SK-N-SH (cell line): ENCODE measurements around the gene PCNX3. TPM values are rescaled to one million over a fixed set of nuclear protein-coding genes. Genes with fewer than 3 reads are reported as not detected.

ENCODE experiments used
- CTCF ChIA-PET: fragments of 300-600, 350-600 bp; formaldehyde crosslinking; extraction: SDS; loops from one replicate; lab custom pipeline; 2021; lab: Yijun Ruan, JAX
- POLR2A ChIA-PET: fragments of 350-600 bp; sonication (Branson Sonifier 250); formaldehyde crosslinking; extraction: SDS; loops from one replicate; lab custom pipeline; 2020; ENCODE audit warnings: antibody characterized with exemption, inconsistent platforms; lab: Yijun Ruan, JAX
- DNase-seq: peaks from one replicate; pipeline ENCODE4 v3.0.0; 2012
- H2AFZ ChIP-seq: fragments of 200-600 bp; sonication (generic); 2 replicates; pipeline ENCODE4 v1.8.1; 2016; ENCODE audit warnings: antibody characterized with exemption, mild to moderate bottlenecking, low read depth
- H3F3A ChIP-seq: fragments of 200-600 bp; sonication (generic); replicated peaks from 2 replicates; pipeline ENCODE3; 2016; ENCODE audit warnings: antibody characterized with exemption, mild to moderate bottlenecking; ENCODE audit not compliant: insufficient read depth
- H3K27ac ChIP-seq, 2 experiments: fragments of 200-500 bp in 1 of 2; fragments of 200-600 bp in 1 of 2; sonication (Bioruptor generic) in 1 of 2; sonication (generic), shearing (Covaris generic) in 1 of 2; 2 replicates each; pipeline versions ENCODE4 v1.5.1 to v1.6.1; 2014 to 2016; ENCODE audit warnings: low read depth in 2 of 2, inconsistent platforms in 1 of 2, low read length in 1 of 2, mild to moderate bottlenecking in 1 of 2, mixed read lengths in 1 of 2
- H3K27me3 ChIP-seq: fragments of 200-600 bp; sonication (generic), shearing (Covaris generic); 2 replicates; pipeline ENCODE4 v1.6.1; 2016; ENCODE audit warnings: mixed run types; ENCODE audit not compliant: insufficient read depth
- H3K36me3 ChIP-seq, 2 experiments: fragments of 200-500 bp in 1 of 2; fragments of 200-600 bp in 1 of 2; sonication (Bioruptor generic) in 1 of 2; sonication (generic) in 1 of 2; replicated peaks in 1 of 2; 2 replicates each; pipeline versions ENCODE3 to v1.5.1; 2014 to 2016; ENCODE audit warnings: low read length in 1 of 2, mild to moderate bottlenecking in 1 of 2; ENCODE audit not compliant: insufficient read depth in 2 of 2, control insufficient read depth in 1 of 2
- H3K4me1 ChIP-seq, 2 experiments: fragments of 200-500 bp in 1 of 2; fragments of 200-600 bp in 1 of 2; sonication (Bioruptor generic) in 1 of 2; sonication (generic), shearing (Covaris generic) in 1 of 2; 2 replicates each; pipeline versions ENCODE4 v1.5.1 to v1.6.1; 2014 to 2016; ENCODE audit warnings: low read depth in 1 of 2, low read length in 1 of 2, mixed run types in 1 of 2; ENCODE audit not compliant: insufficient read depth in 2 of 2, control insufficient read depth in 1 of 2
- H3K4me2 ChIP-seq: fragments of 200-600 bp; sonication (generic), shearing (Covaris generic); 2 replicates; pipeline ENCODE4 v1.6.1; 2017; ENCODE audit warnings: mixed run types
- H3K4me3 ChIP-seq, 2 experiments: fragments of 200-500 bp in 1 of 2; fragments of 200-600 bp in 1 of 2; sonication (Bioruptor generic) in 1 of 2; sonication (generic), shearing (Covaris generic) in 1 of 2; 2 replicates each; pipeline versions ENCODE4 v1.5.1 to v1.8.1; 2014 to 2016; ENCODE audit warnings: low read depth in 2 of 2, inconsistent platforms in 1 of 2, low read length in 1 of 2, mild to moderate bottlenecking in 1 of 2, mixed read lengths in 1 of 2, moderate library complexity in 1 of 2
- H3K79me2 ChIP-seq: fragments of 200-600 bp; sonication (generic); 2 replicates; pipeline ENCODE4 v1.8.1; 2017; ENCODE audit warnings: mild to moderate bottlenecking; ENCODE audit not compliant: insufficient read depth
- H3K9ac ChIP-seq: fragments of 200-600 bp; sonication (generic); 2 replicates; pipeline ENCODE4 v1.6.1; 2017; ENCODE audit warnings: mixed run types
- H3K9me2 ChIP-seq: fragments of 200-600 bp; sonication (generic); 2 replicates; pipeline ENCODE4 v1.6.1; 2017; ENCODE audit warnings: mixed run types
- H3K9me3 ChIP-seq: fragments of 200-600 bp; sonication (generic); 2 replicates; pipeline ENCODE4 v1.6.1; 2017; ENCODE audit warnings: mixed run types, mild to moderate bottlenecking, moderate library complexity
- H4K20me1 ChIP-seq: fragments of 200-600 bp; sonication (generic); 2 replicates; pipeline ENCODE4 v1.6.1; 2017; ENCODE audit warnings: mild to moderate bottlenecking, mixed run types; ENCODE audit not compliant: insufficient read depth
- FOXM1 ChIP-seq: IDR thresholded peaks from 2 replicates; pipeline ENCODE4 v1.4.0; 2012; ENCODE audit warnings: low read depth, mild to moderate bottlenecking
- NFIC ChIP-seq: IDR thresholded peaks from 2 replicates; pipeline ENCODE4 v1.4.0; 2012; ENCODE audit warnings: borderline replicate concordance
- TCF12 ChIP-seq: IDR thresholded peaks from 2 replicates; pipeline ENCODE4 v1.4.0; 2012
- WGBS: methylation state at CpG from one replicate; pipeline ENCODE4 v1.1.6; 2017; ENCODE audit warnings: low lambda C conversion rate; 5-methylcytosine and 5-hydroxymethylcytosine counted together
- polyA plus RNA-seq, 3 experiments: library from polyadenylated mRNA; depleted of rRNA; stranded (reverse); fragments of >200 nt; gene quantifications; 2 replicates each; pipeline ENCODE4 v1.2.3, GENCODE V29; 2012
- TF ChIP-seq, protein P1 (sequence below): fragments of 150-350 bp; IDR thresholded peaks from 2 replicates; pipeline ENCODE4 v1.6.1; 2016; ENCODE audit warnings: mild to moderate bottlenecking, low read depth, low read length
- TF ChIP-seq, protein P2 (sequence below): IDR thresholded peaks from 2 replicates; pipeline ENCODE4 v1.6.1; 2012; ENCODE audit warnings: mild to moderate bottlenecking, low read depth, low read length, moderate library complexity

The PCNX3 gene
- polyA plus RNA-seq, 1 of the 3 experiments (the other 2 are of a cell fraction) = 33.7 TPM

DNA sequence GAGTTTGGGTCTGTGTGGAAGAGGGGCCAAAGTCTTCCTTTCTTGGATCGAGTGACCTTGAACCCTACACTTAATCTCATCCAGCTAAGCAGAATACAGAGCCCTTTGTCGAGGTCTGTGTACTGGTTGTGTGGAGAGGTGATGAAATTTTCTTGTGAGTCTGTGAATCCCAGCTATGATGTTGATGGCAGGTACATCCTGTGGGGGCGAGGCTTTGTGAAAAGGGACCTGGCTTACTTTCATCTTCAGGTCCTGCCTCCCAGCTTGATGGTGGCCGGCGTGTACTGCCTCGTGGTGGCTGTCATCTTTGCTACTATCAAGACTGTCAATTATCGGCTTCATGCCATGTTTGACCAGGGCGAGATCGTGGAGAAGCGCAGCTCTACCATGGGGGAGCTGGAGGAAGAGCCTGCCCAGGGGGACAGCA lies 1.0 kb downstream of the PCNX3 start (continued):
- TF ChIP-seq, protein P1, sequence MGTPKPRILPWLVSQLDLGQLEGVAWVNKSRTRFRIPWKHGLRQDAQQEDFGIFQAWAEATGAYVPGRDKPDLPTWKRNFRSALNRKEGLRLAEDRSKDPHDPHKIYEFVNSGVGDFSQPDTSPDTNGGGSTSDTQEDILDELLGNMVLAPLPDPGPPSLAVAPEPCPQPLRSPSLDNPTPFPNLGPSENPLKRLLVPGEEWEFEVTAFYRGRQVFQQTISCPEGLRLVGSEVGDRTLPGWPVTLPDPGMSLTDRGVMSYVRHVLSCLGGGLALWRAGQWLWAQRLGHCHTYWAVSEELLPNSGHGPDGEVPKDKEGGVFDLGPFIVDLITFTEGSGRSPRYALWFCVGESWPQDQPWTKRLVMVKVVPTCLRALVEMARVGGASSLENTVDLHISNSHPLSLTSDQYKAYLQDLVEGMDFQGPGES = no peak
- no peak for TF ChIP-seq TCF12
- TF ChIP-seq, protein P2, sequence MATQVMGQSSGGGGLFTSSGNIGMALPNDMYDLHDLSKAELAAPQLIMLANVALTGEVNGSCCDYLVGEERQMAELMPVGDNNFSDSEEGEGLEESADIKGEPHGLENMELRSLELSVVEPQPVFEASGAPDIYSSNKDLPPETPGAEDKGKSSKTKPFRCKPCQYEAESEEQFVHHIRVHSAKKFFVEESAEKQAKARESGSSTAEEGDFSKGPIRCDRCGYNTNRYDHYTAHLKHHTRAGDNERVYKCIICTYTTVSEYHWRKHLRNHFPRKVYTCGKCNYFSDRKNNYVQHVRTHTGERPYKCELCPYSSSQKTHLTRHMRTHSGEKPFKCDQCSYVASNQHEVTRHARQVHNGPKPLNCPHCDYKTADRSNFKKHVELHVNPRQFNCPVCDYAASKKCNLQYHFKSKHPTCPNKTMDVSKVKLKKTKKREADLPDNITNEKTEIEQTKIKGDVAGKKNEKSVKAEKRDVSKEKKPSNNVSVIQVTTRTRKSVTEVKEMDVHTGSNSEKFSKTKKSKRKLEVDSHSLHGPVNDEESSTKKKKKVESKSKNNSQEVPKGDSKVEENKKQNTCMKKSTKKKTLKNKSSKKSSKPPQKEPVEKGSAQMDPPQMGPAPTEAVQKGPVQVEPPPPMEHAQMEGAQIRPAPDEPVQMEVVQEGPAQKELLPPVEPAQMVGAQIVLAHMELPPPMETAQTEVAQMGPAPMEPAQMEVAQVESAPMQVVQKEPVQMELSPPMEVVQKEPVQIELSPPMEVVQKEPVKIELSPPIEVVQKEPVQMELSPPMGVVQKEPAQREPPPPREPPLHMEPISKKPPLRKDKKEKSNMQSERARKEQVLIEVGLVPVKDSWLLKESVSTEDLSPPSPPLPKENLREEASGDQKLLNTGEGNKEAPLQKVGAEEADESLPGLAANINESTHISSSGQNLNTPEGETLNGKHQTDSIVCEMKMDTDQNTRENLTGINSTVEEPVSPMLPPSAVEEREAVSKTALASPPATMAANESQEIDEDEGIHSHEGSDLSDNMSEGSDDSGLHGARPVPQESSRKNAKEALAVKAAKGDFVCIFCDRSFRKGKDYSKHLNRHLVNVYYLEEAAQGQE = no peak

DNA sequence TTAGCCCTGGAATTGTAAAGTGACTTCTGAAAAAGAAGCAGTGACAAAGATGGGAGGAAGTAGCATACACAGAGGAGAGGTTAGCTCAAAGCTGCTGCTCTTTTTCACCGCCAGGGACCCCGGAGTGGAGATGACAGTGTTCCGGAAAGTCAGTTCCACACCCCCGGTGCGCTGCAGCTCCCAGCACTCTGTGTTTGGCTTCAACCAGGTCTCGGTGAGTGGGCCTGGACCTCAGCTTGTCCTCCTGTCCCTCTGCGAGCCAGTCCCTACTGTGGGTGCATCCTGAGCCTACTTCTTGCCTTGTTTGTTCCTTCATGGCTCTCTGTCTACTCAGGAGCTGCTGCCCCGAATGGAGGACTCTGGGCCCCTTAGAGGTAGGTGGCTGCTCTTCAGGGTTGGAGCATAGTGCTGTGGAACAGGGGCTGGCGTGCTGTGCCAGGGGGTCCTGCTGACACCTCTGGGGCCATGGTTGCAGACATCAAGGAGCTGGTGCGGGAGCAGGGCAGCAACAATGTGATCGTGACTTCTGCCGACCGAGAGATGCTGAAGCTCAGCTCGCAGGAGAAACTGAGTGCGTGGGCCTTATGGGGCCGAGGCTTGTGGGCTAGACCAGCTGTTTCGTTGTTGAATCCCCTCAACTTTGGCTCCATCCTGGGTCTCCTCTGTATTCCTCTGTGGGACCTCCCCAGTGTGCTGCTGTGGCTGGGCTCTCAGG lies 1.7 kb downstream of the PCNX3 start:
- Histone ChIP-seq H3K9me2 (no peaks in the 10 kb centered on the region), H3K79me2 (peaks cover 81% of the 10 kb centered on the region), H3K27ac (no peak overlapping the region), H3F3A (peaks cover 4% of the 10 kb centered on the region), H2AFZ (no peak overlapping the region), H3K4me1 (peaks cover 8 to 25% of the 10 kb centered on the region in 2 experiments; a peak in 3 of 4 replicates), H3K9ac (peak overlapping the region; percentile 86; the same call in 1 of the 2 replicates), H3K4me3 (peak overlapping the region; percentile 68 to 95; a peak in 3 of 4 replicates), H3K9me3 (no peaks in the 10 kb centered on the region), H3K4me2 (peak overlapping the region; percentile 85), H3K36me3 (peaks cover 11 to 57% of the 10 kb centered on the region in 2 experiments), H4K20me1 (peaks cover 23% of the 10 kb centered on the region), H3K27me3 (no peaks in the 10 kb centered on the region)
- 87% methylated on average over 8 of the region's 17 CpGs for WGBS
- no peak for TF ChIP-seq TCF12
- POLR2A ChIA-PET = interaction anchor here (0.8 to 1.1 kb wide), 2 partner anchors 35 to 36 kb away, joined by 3 read pairs; no protein-coding TSS in a partner anchor
- CTCF ChIA-PET = interaction anchor here (1.0 to 4.9 kb wide), 3 partner anchors 9 to 24 kb away, joined by 3 to 18 read pairs (median 18); partner anchors contain the start of gene SIPA1
- no peak for DNase-seq

DNA sequence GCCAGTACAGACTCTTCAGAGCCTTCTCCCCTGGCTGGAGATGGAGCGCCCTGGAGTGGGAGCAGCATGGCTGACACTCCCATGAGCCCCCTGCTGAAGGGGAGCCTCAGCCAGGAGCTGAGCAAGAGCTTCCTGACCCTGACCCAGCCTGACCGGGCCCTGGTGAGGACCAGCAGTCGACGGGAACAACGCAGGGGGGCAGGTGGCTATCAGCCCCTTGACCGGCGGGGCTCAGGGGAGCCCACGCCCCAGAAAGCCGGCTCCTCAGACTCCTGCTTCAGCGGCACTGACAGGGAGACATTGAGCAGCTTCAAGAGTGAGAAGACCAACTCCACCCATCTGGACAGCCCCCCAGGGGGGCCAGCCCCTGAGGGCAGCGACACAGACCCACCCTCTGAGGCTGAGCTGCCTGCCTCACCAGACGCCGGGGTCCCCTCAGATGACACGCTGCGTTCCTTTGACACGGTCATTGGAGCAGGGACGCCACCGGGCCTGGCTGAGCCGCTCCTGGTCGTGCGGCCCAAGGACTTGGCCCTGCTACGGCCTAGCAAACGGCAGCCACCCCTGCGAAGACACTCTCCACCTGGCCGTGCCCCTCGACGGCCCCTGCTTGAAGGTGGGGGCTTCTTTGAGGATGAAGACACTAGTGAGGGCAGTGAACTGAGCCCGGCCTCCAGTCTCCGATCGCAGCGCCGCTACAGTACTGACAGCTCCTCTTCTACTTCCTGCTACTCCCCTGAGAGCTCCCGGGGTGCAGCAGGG lies 2.6 kb downstream of the PCNX3 start:
- no peak overlapping the region for H3K4me2 ChIP-seq
- no peak overlapping the region for H3K27ac ChIP-seq
- ChIA-PET POLR2A (interaction anchor here (1.1 kb wide), 1 partner anchor 23 kb away, joined by 3 read pairs; no protein-coding TSS in a partner anchor), CTCF (interaction anchor here (0.9 to 4.9 kb wide), 4 partner anchors 8 to 45 kb away, joined by 3 to 18 read pairs (median 10); partner anchors contain the start of gene SIPA1)
- TF ChIP-seq NFIC (no peak), FOXM1 (no peak)
- WGBS = 94% methylated on average over 22 of the region's 33 CpGs
- H3K4me3 ChIP-seq = no peak overlapping the region; a peak in 1 of 4 replicates
- no peak overlapping the region for H3K9ac ChIP-seq
- no peaks in the 10 kb centered on the region for H3K9me2 ChIP-seq
- peaks cover 72% of the 10 kb centered on the region for H3K79me2 ChIP-seq
- peaks cover 11 to 57% of the 10 kb centered on the region in 2 experiments for H3K36me3 ChIP-seq
- H3K27me3 ChIP-seq = no peaks in the 10 kb centered on the region
- H4K20me1 ChIP-seq = peaks cover 23% of the 10 kb centered on the region
- no peaks in the 10 kb centered on the region for H3K9me3 ChIP-seq
- H3K4me1 ChIP-seq = peaks cover 0 to 16% of the 10 kb centered on the region in 2 experiments; a peak in 1 of 4 replicates
- no peak overlapping the region for H2AFZ ChIP-seq
- no peak for DNase-seq
- peaks cover 4% of the 10 kb centered on the region for H3F3A ChIP-seq
